Activated naive CD8-positive, alpha-beta T cell (primary cell): Measurements from ENCODE around the gene KLHL36.
A peak's percentile ranks its signal among the peaks of the same experiment; 100 is the strongest.

Source experiments
- H3K27ac Mint-ChIP-seq: one replicate; pipeline ENCODE4 v1.8.0; 2021; ENCODE audit warnings: mixed read lengths
- H3K27me3 Mint-ChIP-seq: one replicate; pipeline ENCODE4 v1.8.0; 2021; ENCODE audit warnings: mixed read lengths
- H3K36me3 Mint-ChIP-seq: one replicate; pipeline ENCODE4 v1.8.0; 2021; ENCODE audit warnings: mixed read lengths
- H3K4me1 Mint-ChIP-seq: one replicate; pipeline ENCODE4 v1.8.0; 2021; ENCODE audit warnings: low read depth, mixed read lengths
- H3K4me3 Mint-ChIP-seq: one replicate; pipeline ENCODE4 v1.8.0; 2021; ENCODE audit warnings: mild to moderate bottlenecking, mixed read lengths
- H3K9me3 Mint-ChIP-seq: one replicate; pipeline ENCODE4 v1.8.0; 2021; ENCODE audit warnings: low read depth, mixed read lengths

KLHL36 gene

GRCh38 chr16:84647828-84648594 is at the start of gene KLHL36:
KLHL36 (plus strand) TSS chr16:84648511; CDS start chr16:84650868, 2,357 bp downstream.
- peak within 1 kb of the TSS; percentile 88 for H3K4me3 Mint-ChIP-seq
- H3K9me3 Mint-ChIP-seq: no peaks in the 10 kb centered on the region
- peaks cover 5% of the 10 kb centered on the region for H3K36me3 Mint-ChIP-seq
- H3K4me1 Mint-ChIP-seq: peaks cover 43% of the 10 kb centered on the region
- H3K27ac Mint-ChIP-seq: peak within 1 kb of the TSS; percentile 89
- no peaks in the 10 kb centered on the region for H3K27me3 Mint-ChIP-seq

GRCh38 chr16:84599521-84600202 is 48.6 kb upstream of the KLHL36 start:
- peaks cover 87% of the 10 kb centered on the region for H3K4me1 Mint-ChIP-seq
- H3K27ac Mint-ChIP-seq: peak overlapping the region; percentile 99
- peaks cover 11% of the 10 kb centered on the region for H3K36me3 Mint-ChIP-seq

GRCh38 chr16:84600343-84601229 is 47.7 kb upstream of the KLHL36 start:
- peaks cover 87% of the 10 kb centered on the region for H3K4me1 Mint-ChIP-seq
- H3K4me3 Mint-ChIP-seq: peak overlapping the region; percentile 91
- H3K27ac Mint-ChIP-seq: peak overlapping the region; percentile 99
- H3K36me3 Mint-ChIP-seq: peaks cover 11% of the 10 kb centered on the region
- H3K9me3 Mint-ChIP-seq: no peaks in the 10 kb centered on the region
- no peaks in the 10 kb centered on the region for H3K27me3 Mint-ChIP-seq

More at GRCh38 chr16:84599521-84600202, 48.6 kb upstream of the KLHL36 start:
- Mint-ChIP-seq H3K9me3 (no peaks in the 10 kb centered on the region), H3K27me3 (no peaks in the 10 kb centered on the region), H3K4me3 (peak overlapping the region; percentile 91)

GRCh38 chr16:84603140-84603816 is 45.0 kb upstream of the KLHL36 start:
- Mint-ChIP-seq H3K27ac (peak overlapping the region; percentile 93), H3K9me3 (no peaks in the 10 kb centered on the region), H3K4me1 (peaks cover 87% of the 10 kb centered on the region), H3K36me3 (peaks cover 7% of the 10 kb centered on the region), H3K27me3 (no peaks in the 10 kb centered on the region), H3K4me3 (peak overlapping the region; percentile 75)

- Mint-ChIP-seq H3K4me1 (peaks cover 93% of the 10 kb centered on the region), H3K9me3 (no peaks in the 10 kb centered on the region), H3K4me3 (no peak overlapping the region), H3K27ac (peak overlapping the region; percentile 93), H3K36me3 (peaks cover 7% of the 10 kb centered on the region), H3K27me3 (no peaks in the 10 kb centered on the region)
Observed at GRCh38 chr16:84603940-84604339, 44.4 kb upstream of the KLHL36 start.

GRCh38 chr16:84604477-84605013 is 43.8 kb upstream of the KLHL36 start:
- H3K27me3 Mint-ChIP-seq: no peaks in the 10 kb centered on the region
- no peaks in the 10 kb centered on the region for H3K9me3 Mint-ChIP-seq
- peaks cover 4% of the 10 kb centered on the region for H3K36me3 Mint-ChIP-seq
- H3K4me3 Mint-ChIP-seq: peak overlapping the region; percentile 75
- peaks cover 93% of the 10 kb centered on the region for H3K4me1 Mint-ChIP-seq
- peak overlapping the region; percentile 85 for H3K27ac Mint-ChIP-seq

GRCh38 chr16:84605339-84605848 is 42.9 kb upstream of the KLHL36 start:
- Mint-ChIP-seq H3K36me3 (peaks cover 4% of the 10 kb centered on the region), H3K4me3 (peak overlapping the region; percentile 40), H3K9me3 (no peaks in the 10 kb centered on the region), H3K27me3 (no peaks in the 10 kb centered on the region), H3K4me1 (peaks cover 94% of the 10 kb centered on the region), H3K27ac (peak overlapping the region; percentile 69)

- Mint-ChIP-seq H3K9me3 (no peaks in the 10 kb centered on the region), H3K4me1 (peaks cover 94% of the 10 kb centered on the region), H3K4me3 (peak overlapping the region; percentile 40), H3K27me3 (no peaks in the 10 kb centered on the region), H3K36me3 (peaks cover 12% of the 10 kb centered on the region), H3K27ac (peak overlapping the region; percentile 69)
Observed at GRCh38 chr16:84606081-84606875, 42.0 kb upstream of the KLHL36 start.

GRCh38 chr16:84607061-84607460 is 41.2 kb upstream of the KLHL36 start:
- no peaks in the 10 kb centered on the region for H3K9me3 Mint-ChIP-seq
- peaks cover 14% of the 10 kb centered on the region for H3K36me3 Mint-ChIP-seq
- peak overlapping the region; percentile 69 for H3K27ac Mint-ChIP-seq
- no peaks in the 10 kb centered on the region for H3K27me3 Mint-ChIP-seq
- peak overlapping the region; percentile 68 for H3K4me3 Mint-ChIP-seq
- peaks cover 94% of the 10 kb centered on the region for H3K4me1 Mint-ChIP-seq

GRCh38 chr16:84607694-84608093 is 40.6 kb upstream of the KLHL36 start:
- peak overlapping the region; percentile 69 for H3K27ac Mint-ChIP-seq
- H3K36me3 Mint-ChIP-seq: peaks cover 16% of the 10 kb centered on the region
- H3K9me3 Mint-ChIP-seq: no peaks in the 10 kb centered on the region

GRCh38 chr16:84608282-84608681 is 40.0 kb upstream of the KLHL36 start:
- Mint-ChIP-seq H3K4me3 (peak overlapping the region; percentile 68), H3K36me3 (peaks cover 16% of the 10 kb centered on the region), H3K27ac (peak overlapping the region; percentile 69), H3K4me1 (peaks cover 91% of the 10 kb centered on the region), H3K9me3 (no peaks in the 10 kb centered on the region), H3K27me3 (no peaks in the 10 kb centered on the region)

More at GRCh38 chr16:84607694-84608093, 40.6 kb upstream of the KLHL36 start:
- Mint-ChIP-seq H3K4me1 (peaks cover 94% of the 10 kb centered on the region), H3K27me3 (no peaks in the 10 kb centered on the region), H3K4me3 (peak overlapping the region; percentile 68)

GRCh38 chr16:84609563-84610177 is 38.6 kb upstream of the KLHL36 start:
- Mint-ChIP-seq H3K4me1 (peaks cover 96% of the 10 kb centered on the region), H3K36me3 (peaks cover 16% of the 10 kb centered on the region), H3K4me3 (peak overlapping the region; percentile 68), H3K27ac (peak overlapping the region; percentile 69), H3K27me3 (no peaks in the 10 kb centered on the region), H3K9me3 (no peaks in the 10 kb centered on the region)

GRCh38 chr16:84610376-84610775 is 37.9 kb upstream of the KLHL36 start:
- Mint-ChIP-seq H3K4me1 (peaks cover 96% of the 10 kb centered on the region), H3K27ac (peak overlapping the region; percentile 69), H3K4me3 (peak overlapping the region; percentile 68), H3K36me3 (peaks cover 18% of the 10 kb centered on the region), H3K27me3 (no peaks in the 10 kb centered on the region), H3K9me3 (no peaks in the 10 kb centered on the region)
